ENCODE measurements around the gene DCC. TPM values are rescaled to one million over a fixed set of nuclear protein-coding genes. Genes with fewer than 3 reads are reported as not detected.
"Not testable (repeated sequence)": the region's sequence is repeated elsewhere in the genome, so short reads cannot be mapped to it uniquely, and the experiment has no call there.

The DCC gene
- total RNA-seq, 1 donor from 2014 or later = under 0.01 TPM

DNA sequence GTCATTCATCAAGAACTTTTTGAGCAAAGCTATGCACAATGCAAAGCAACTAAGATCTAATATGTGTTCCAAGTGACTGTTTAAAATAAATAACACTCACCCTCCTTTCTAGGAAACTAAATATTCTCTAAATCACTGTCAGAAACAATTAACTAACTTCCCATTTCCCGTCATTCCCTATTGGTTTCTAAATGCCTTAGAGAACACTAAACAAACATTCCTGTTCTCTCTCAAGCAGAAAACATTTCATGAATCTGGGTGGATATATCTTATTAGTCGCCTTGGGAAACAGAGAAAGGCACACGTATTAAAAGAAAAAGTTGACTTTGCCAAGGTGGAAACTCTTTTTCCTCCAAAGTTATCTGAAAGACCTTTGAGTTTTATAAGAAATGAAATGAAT, 1149.3 kb downstream of the DCC start:
- Histone ChIP-seq H3K4me1 (ENCODE audit: control insufficient read depth in 3 of 3, insufficient read depth in 3 of 3, low read length in 3 of 3) (no peaks in the 10 kb centered on the region), H3K4me3 (ENCODE audit: low read length in 3 of 3) (no peak overlapping the region), H3K9me3 (ENCODE audit: control insufficient read depth in 3 of 3, low read length in 3 of 3) (no peaks in the 10 kb centered on the region), H3K9ac (ENCODE audit: low read depth in 1 of 3, low read length in 3 of 3) (no peak overlapping the region), H3K27ac (ENCODE audit: low read depth, low read length) (no peak overlapping the region), H3K36me3 (ENCODE audit: control insufficient read depth in 3 of 3, insufficient read depth in 3 of 3, low read length in 3 of 3) (no peaks in the 10 kb centered on the region), H3K27me3 (ENCODE audit: control insufficient read depth in 3 of 3, insufficient read depth in 3 of 3, low read length in 3 of 3) (no peaks in the 10 kb centered on the region)

- no peaks in the 10 kb centered on the region for H3K36me3 ChIP-seq (ENCODE audit: control insufficient read depth in 3 of 3, insufficient read depth in 3 of 3, low read length in 3 of 3)
- H3K4me3 ChIP-seq (ENCODE audit: low read length in 3 of 3) = no peak overlapping the region
- H3K9me3 ChIP-seq (ENCODE audit: control insufficient read depth in 3 of 3, low read length in 3 of 3) = no peaks in the 10 kb centered on the region
- H3K27me3 ChIP-seq (ENCODE audit: control insufficient read depth in 3 of 3, insufficient read depth in 3 of 3, low read length in 3 of 3) = no peaks in the 10 kb centered on the region
- H3K27ac ChIP-seq (ENCODE audit: low read depth, low read length) = no peak overlapping the region
- no peak overlapping the region for H3K9ac ChIP-seq (ENCODE audit: low read depth in 1 of 3, low read length in 3 of 3)
- no peaks in the 10 kb centered on the region for H3K4me1 ChIP-seq (ENCODE audit: control insufficient read depth in 3 of 3, insufficient read depth in 3 of 3, low read length in 3 of 3)
These were observed 1150.0 kb downstream of the DCC start for GRCh38 chr18:53490019-53490418.

DNA sequence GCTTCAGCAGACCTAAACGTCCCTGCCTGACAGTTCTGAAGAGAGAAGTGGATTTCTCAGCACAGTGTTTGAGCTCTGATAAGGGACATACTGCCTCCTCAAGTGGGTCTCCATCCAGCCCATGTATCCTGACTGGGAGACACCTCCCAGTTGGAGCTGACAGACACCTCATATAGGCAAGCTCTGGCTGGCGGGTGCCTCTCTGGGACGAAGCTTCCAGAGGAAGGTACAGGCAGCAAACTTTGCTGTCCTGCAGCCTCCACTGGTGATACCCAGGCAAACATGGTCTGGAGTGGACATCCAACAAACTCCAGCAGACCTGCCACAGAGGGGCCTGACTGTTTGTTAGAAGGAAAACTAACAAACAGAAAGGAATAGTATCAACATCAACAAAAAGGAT, 1156.0 kb downstream of the DCC start:
- Histone ChIP-seq H3K9me3 (ENCODE audit: control insufficient read depth in 3 of 3, low read length in 3 of 3) (no peaks in the 10 kb centered on the region), H3K27ac (ENCODE audit: low read depth, low read length) (no peak overlapping the region), H3K4me3 (ENCODE audit: low read length in 3 of 3) (no peak overlapping the region), H3K4me1 (ENCODE audit: control insufficient read depth in 3 of 3, insufficient read depth in 3 of 3, low read length in 3 of 3) (no peaks in the 10 kb centered on the region), H3K36me3 (ENCODE audit: control insufficient read depth in 3 of 3, insufficient read depth in 3 of 3, low read length in 3 of 3) (no peaks in the 10 kb centered on the region), H3K27me3 (ENCODE audit: control insufficient read depth in 3 of 3, insufficient read depth in 3 of 3, low read length in 3 of 3) (no peaks in the 10 kb centered on the region), H3K9ac (ENCODE audit: low read depth in 1 of 3, low read length in 3 of 3) (no peak overlapping the region)

GRCh38 chr18:53503914-53504441, 1164.0 kb downstream of the DCC start:
- Histone ChIP-seq H3K36me3 (ENCODE audit: control insufficient read depth in 3 of 3, insufficient read depth in 3 of 3, low read length in 3 of 3) (no peaks in the 10 kb centered on the region), H3K9ac (ENCODE audit: low read depth in 1 of 3, low read length in 3 of 3) (no peak overlapping the region), H3K4me3 (ENCODE audit: low read length in 3 of 3) (no peak overlapping the region), H3K9me3 (ENCODE audit: control insufficient read depth in 3 of 3, low read length in 3 of 3) (no peaks in the 10 kb centered on the region), H3K27ac (ENCODE audit: low read depth, low read length) (no peak overlapping the region), H3K27me3 (ENCODE audit: control insufficient read depth in 3 of 3, insufficient read depth in 3 of 3, low read length in 3 of 3) (no peaks in the 10 kb centered on the region), H3K4me1 (ENCODE audit: control insufficient read depth in 3 of 3, insufficient read depth in 3 of 3, low read length in 3 of 3) (no peaks in the 10 kb centered on the region)

DNA sequence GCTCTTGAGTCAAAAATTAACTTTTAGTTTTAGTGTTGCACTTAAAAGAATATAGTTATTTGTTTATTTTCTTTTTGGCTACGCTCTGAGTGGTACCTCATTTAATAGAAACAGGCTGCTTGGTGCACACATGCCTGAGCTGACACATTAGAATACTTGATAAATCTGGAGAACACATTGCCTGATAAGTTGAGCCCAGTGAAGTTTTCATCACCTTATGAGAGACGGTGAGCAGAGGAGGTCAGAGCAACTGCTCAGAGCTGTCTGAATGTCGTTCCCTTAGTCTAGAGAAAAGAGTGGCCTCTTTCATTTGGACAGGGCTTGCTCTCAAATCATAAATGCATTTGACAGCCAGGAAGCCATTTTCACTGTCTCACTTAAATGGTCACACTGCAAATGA, 1168.5 kb downstream of the DCC start:
- Histone ChIP-seq H3K4me3 (ENCODE audit: low read length in 3 of 3) (no peak overlapping the region), H3K27ac (ENCODE audit: low read depth, low read length) (no peak overlapping the region), H3K27me3 (ENCODE audit: control insufficient read depth in 3 of 3, insufficient read depth in 3 of 3, low read length in 3 of 3) (no peaks in the 10 kb centered on the region), H3K36me3 (ENCODE audit: control insufficient read depth in 3 of 3, insufficient read depth in 3 of 3, low read length in 3 of 3) (no peaks in the 10 kb centered on the region), H3K9ac (ENCODE audit: low read depth in 1 of 3, low read length in 3 of 3) (no peak overlapping the region), H3K4me1 (ENCODE audit: control insufficient read depth in 3 of 3, insufficient read depth in 3 of 3, low read length in 3 of 3) (no peaks in the 10 kb centered on the region), H3K9me3 (ENCODE audit: control insufficient read depth in 3 of 3, low read length in 3 of 3) (no peaks in the 10 kb centered on the region)

- no peaks in the 10 kb centered on the region for H3K27me3 ChIP-seq (ENCODE audit: control insufficient read depth in 3 of 3, insufficient read depth in 3 of 3, low read length in 3 of 3)
- H3K9ac ChIP-seq (ENCODE audit: low read depth in 1 of 3, low read length in 3 of 3) = no peak overlapping the region
- no peaks in the 10 kb centered on the region for H3K36me3 ChIP-seq (ENCODE audit: control insufficient read depth in 3 of 3, insufficient read depth in 3 of 3, low read length in 3 of 3)
- H3K4me1 ChIP-seq (ENCODE audit: control insufficient read depth in 3 of 3, insufficient read depth in 3 of 3, low read length in 3 of 3) = no peaks in the 10 kb centered on the region
- no peak overlapping the region for H3K27ac ChIP-seq (ENCODE audit: low read depth, low read length)
- H3K9me3 ChIP-seq (ENCODE audit: control insufficient read depth in 3 of 3, low read length in 3 of 3) = no peaks in the 10 kb centered on the region
- H3K4me3 ChIP-seq (ENCODE audit: low read length in 3 of 3) = no peak overlapping the region
These were observed 1169.9 kb downstream of the DCC start for GRCh38 chr18:53509886-53510285.

DNA sequence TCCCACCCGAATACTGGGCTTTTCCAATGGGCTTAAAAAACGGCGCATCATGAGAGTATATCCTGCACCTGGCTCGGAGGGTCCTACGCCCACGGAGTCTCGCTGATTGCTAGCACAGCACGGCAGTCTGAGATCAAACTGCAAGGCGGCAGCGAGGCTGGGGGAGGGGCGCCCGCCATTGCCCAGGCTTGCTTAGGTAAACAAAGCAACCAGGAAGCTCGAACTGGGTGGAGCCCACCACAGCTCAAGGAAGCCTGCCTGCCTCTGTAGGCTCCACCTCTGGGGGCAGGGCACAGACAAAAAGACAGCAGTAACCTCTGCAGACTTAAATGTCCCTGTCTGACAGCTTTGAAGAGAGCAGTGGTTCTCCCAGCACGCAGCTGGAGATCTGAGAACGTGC, 1171.7 kb downstream of the DCC start:
- not testable (repeated sequence) for H3K36me3 ChIP-seq (ENCODE audit: control insufficient read depth in 3 of 3, insufficient read depth in 3 of 3, low read length in 3 of 3); H3K27me3 ChIP-seq (ENCODE audit: control insufficient read depth in 3 of 3, insufficient read depth in 3 of 3, low read length in 3 of 3); H3K9me3 ChIP-seq (ENCODE audit: control insufficient read depth in 3 of 3, low read length in 3 of 3); H3K27ac ChIP-seq (ENCODE audit: low read depth, low read length); H3K9ac ChIP-seq (ENCODE audit: low read depth in 1 of 3, low read length in 3 of 3); H3K4me1 ChIP-seq (ENCODE audit: control insufficient read depth in 3 of 3, insufficient read depth in 3 of 3, low read length in 3 of 3); H3K4me3 ChIP-seq (ENCODE audit: low read length in 3 of 3)

GRCh38 chr18:53521068-53521467, 1181.1 kb downstream of the DCC start:
- H3K27ac ChIP-seq (ENCODE audit: low read depth, low read length) = no peak overlapping the region
- no peak overlapping the region for H3K9ac ChIP-seq (ENCODE audit: low read depth in 1 of 3, low read length in 3 of 3)
- H3K4me3 ChIP-seq (ENCODE audit: low read length in 3 of 3) = no peak overlapping the region
- H3K36me3 ChIP-seq (ENCODE audit: control insufficient read depth in 3 of 3, insufficient read depth in 3 of 3, low read length in 3 of 3) = no peaks in the 10 kb centered on the region
- no peaks in the 10 kb centered on the region for H3K9me3 ChIP-seq (ENCODE audit: control insufficient read depth in 3 of 3, low read length in 3 of 3)
- H3K27me3 ChIP-seq (ENCODE audit: control insufficient read depth in 3 of 3, insufficient read depth in 3 of 3, low read length in 3 of 3) = no peaks in the 10 kb centered on the region
- H3K4me1 ChIP-seq (ENCODE audit: control insufficient read depth in 3 of 3, insufficient read depth in 3 of 3, low read length in 3 of 3) = no peaks in the 10 kb centered on the region

DNA sequence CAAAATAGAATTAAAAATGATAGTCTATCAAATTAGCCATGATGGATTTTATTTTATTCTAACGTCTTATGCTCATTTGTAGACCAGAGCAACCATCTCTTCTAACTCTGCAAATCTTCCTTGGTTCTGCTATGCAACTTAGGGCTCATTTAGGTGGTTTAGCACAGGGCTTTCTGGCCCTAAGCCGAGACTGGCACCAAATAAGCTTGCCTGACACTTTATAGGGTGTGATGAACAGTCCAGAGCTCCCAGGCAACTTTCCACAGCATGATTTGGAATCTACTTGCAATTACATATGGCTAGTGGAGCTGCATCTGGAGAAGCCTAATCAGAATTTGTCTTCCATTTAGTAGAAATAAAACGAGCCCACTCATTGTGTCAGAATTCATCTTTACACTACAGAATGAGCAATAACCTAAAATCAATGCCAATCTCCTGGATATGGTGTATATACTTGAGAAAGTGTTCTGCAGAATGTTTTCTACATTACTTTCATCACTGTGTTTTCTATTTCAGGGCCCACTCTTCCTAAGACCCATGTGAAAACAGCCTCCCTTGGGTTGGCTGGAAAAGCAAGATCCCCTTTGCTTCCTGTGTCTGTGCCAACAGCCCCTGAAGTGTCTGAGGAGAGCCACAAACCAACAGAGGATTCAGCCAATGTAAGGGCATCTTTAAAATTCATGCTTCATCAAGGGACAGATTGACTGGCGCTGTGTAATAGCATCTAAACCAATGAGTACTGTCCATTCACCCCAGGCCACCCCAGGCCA, 1186.3 kb downstream of the DCC start:
- Histone ChIP-seq H3K27ac (ENCODE audit: low read depth, low read length) (no peak overlapping the region), H3K9me3 (ENCODE audit: control insufficient read depth in 3 of 3, low read length in 3 of 3) (no peaks in the 10 kb centered on the region), H3K4me3 (ENCODE audit: low read length in 3 of 3) (no peak overlapping the region), H3K36me3 (ENCODE audit: control insufficient read depth in 3 of 3, insufficient read depth in 3 of 3, low read length in 3 of 3) (no peaks in the 10 kb centered on the region), H3K9ac (ENCODE audit: low read depth in 1 of 3, low read length in 3 of 3) (no peak overlapping the region), H3K4me1 (ENCODE audit: control insufficient read depth in 3 of 3, insufficient read depth in 3 of 3, low read length in 3 of 3) (no peaks in the 10 kb centered on the region), H3K27me3 (ENCODE audit: control insufficient read depth in 3 of 3, insufficient read depth in 3 of 3, low read length in 3 of 3) (no peaks in the 10 kb centered on the region)

GRCh38 chr18:53527365-53527764, 1187.4 kb downstream of the DCC start:
- H3K4me1 ChIP-seq (ENCODE audit: control insufficient read depth in 3 of 3, insufficient read depth in 3 of 3, low read length in 3 of 3) = no peaks in the 10 kb centered on the region
- no peak overlapping the region for H3K27ac ChIP-seq (ENCODE audit: low read depth, low read length)
- no peaks in the 10 kb centered on the region for H3K9me3 ChIP-seq (ENCODE audit: control insufficient read depth in 3 of 3, low read length in 3 of 3)
- no peak overlapping the region for H3K4me3 ChIP-seq (ENCODE audit: low read length in 3 of 3)
- no peaks in the 10 kb centered on the region for H3K27me3 ChIP-seq (ENCODE audit: control insufficient read depth in 3 of 3, insufficient read depth in 3 of 3, low read length in 3 of 3)
- no peaks in the 10 kb centered on the region for H3K36me3 ChIP-seq (ENCODE audit: control insufficient read depth in 3 of 3, insufficient read depth in 3 of 3, low read length in 3 of 3)
- no peak overlapping the region for H3K9ac ChIP-seq (ENCODE audit: low read depth in 1 of 3, low read length in 3 of 3)
